Spleen (tissue), 13 donors: ENCODE results near the gene TMEM236. TPM values are rescaled to one million over a fixed set of nuclear protein-coding genes. Genes with fewer than 3 reads are reported as not detected.

Source experiments
- DNase-seq: peaks from one replicate; pipeline ENCODE4 v3.0.0-alpha.2; 2020
- H3K27ac ChIP-seq, 8 donors: fragments of 200-600 bp; sonication (generic) in 7 of 8; 1 replicate in 4 of 8; 2 replicates in 4 of 8; pipeline versions ENCODE4 v1.5.0 to v1.8.0; 2016 to 2021; ENCODE audit warnings: inconsistent platforms in 4 of 8, mild to moderate bottlenecking in 4 of 8, moderate library complexity in 1 of 8
- H3K27me3 ChIP-seq, 7 donors: fragments of 200-600 bp; sonication (generic) in 6 of 7; replicated peaks in 1 of 7; 1 replicate in 4 of 7; 2 replicates in 3 of 7; pipeline versions ENCODE4 v1.5.0 to v1.8.0; 2016 to 2021; ENCODE audit warnings: inconsistent platforms in 3 of 7, mild to moderate bottlenecking in 1 of 7
- H3K36me3 ChIP-seq, 6 donors: fragments of 200-600 bp; sonication (generic) in 5 of 6; 1 replicate in 4 of 6; 2 replicates in 2 of 6; pipeline versions ENCODE4 v1.5.0 to v1.8.0; 2016 to 2021; ENCODE audit warnings: inconsistent platforms in 2 of 6
- H3K4me1 ChIP-seq, 6 donors: fragments of 200-600 bp; sonication (generic) in 5 of 6; 1 replicate in 3 of 6; 2 replicates in 3 of 6; pipeline versions ENCODE4 v1.5.0 to v1.8.0; 2016 to 2021; ENCODE audit warnings: inconsistent platforms in 3 of 6
- H3K4me3 ChIP-seq, 8 donors: fragments of 200-600 bp; sonication (generic) in 7 of 8; 1 replicate in 4 of 8; 2 replicates in 4 of 8; pipeline versions ENCODE4 v1.5.0 to v1.8.0; 2016 to 2021; ENCODE audit warnings: inconsistent platforms in 4 of 8, mild to moderate bottlenecking in 4 of 8, moderate library complexity in 2 of 8
- H3K9me3 ChIP-seq, 8 donors: fragments of 200-600 bp; sonication (generic) in 7 of 8; 1 replicate in 4 of 8; 2 replicates in 4 of 8; pipeline versions ENCODE4 v1.5.0 to v1.8.0; 2016 to 2021; ENCODE audit warnings: inconsistent platforms in 4 of 8
- CTCF ChIP-seq, 11 experiments: fragments of 200-600 bp in 7 of 11; fragments of 450-650 bp in 4 of 11; sonication (generic) in 4 of 11; IDR thresholded peaks in 8 of 11; conservative IDR thresholded peaks in 3 of 11; 1 replicate in 7 of 11; 2 replicates in 4 of 11; pipeline versions ENCODE4 v1.4.0 to v1.8.0; 2016 to 2021; ENCODE audit warnings: antibody characterized with exemption in 11 of 11, inconsistent platforms in 4 of 11, mild to moderate bottlenecking in 1 of 11
- POLR2A ChIP-seq, 3 donors: fragments of 450-650 bp; IDR thresholded peaks; one replicate each; pipeline ENCODE4 v1.5.1; 2017; ENCODE audit warnings: antibody characterized with exemption in 3 of 3, mild to moderate bottlenecking in 1 of 3
- POLR2AphosphoS5 ChIP-seq, 3 donors: sonication (generic); formaldehyde crosslinking; IDR thresholded peaks; one replicate each; pipeline ENCODE4 v1.5.1; 2017; ENCODE audit warnings: antibody characterized with exemption in 3 of 3
- WGBS, 5 donors: extraction: QIAGEN DNeasy Blood & Tissue Kit in 3 of 5; methylation state at CpG; one replicate each; pipeline versions ENCODE4 v1.1.5 to v1.1.7; 2013 to 2018; 5-methylcytosine and 5-hydroxymethylcytosine counted together
- intact Hi-C: fragments of 100-400 bp; cut with DNase I; formaldehyde crosslinking; loops from one replicate; pipeline ENCODE4 v1.15.0; 2023; ENCODE audit warnings: low total_unique reads
- long read RNA-seq, 2 donors: transcript quantifications; one replicate each; lab custom pipeline, GENCODE V29; 2026
- polyA plus RNA-seq, 3 donors: library from polyadenylated mRNA; stranded (reverse); fragments of 200-250 nt; gene quantifications; one replicate each; pipeline ENCODE4 v1.2.1, GENCODE V29; 2013
- total RNA-seq, 7 donors: library from RNA; depleted of rRNA in 3 of 7; stranded (reverse); fragments of >200 nt in 3 of 7; fragmentation: NEBNext Ultra II Directional in 4 of 7; extraction: Animal tissue kit (Norgen Biotek cat#: 25700) in 4 of 7; gene quantifications; one replicate each; pipeline versions ENCODE4 v1.1.0 to v1.2.1, GENCODE V29; 2016 to 2021
- donor health status: healthy with polysubstance abuse.
- donor health status: DM: no; HTN: no; CAD: no; lungs with moderate emphysema.
- donor health status: DM: no; HTN: no; CAD: no.
- donor health status: Bipolar disorder and iron deficiency.
- donor health status: healthy.
- donor health status: DM: no; HTN: no; CAD: no.
- donor health status: DM: yes; HTN: yes; CAD: no.

The TMEM236 gene
- total RNA-seq (1 to 10 TPM in 3 of 7 donors, under 1 TPM in 4; 0.27 to 1.9 (median 0.89) TPM), polyA plus RNA-seq (under 1 TPM; 0.09 to 0.22 (median 0.22) TPM)
- long read RNA-seq, donor 1, full-length matches to known transcripts, result 1 of 1 reads
- long read RNA-seq, donor 1, partial matches to known transcripts, result 0 of 1 reads
- long read RNA-seq, donor 1, other reads (novel, unspliced or antisense), result 0 of 1 reads
- long read RNA-seq, donor 2, result 0 reads

GRCh38 chr10:17751781-17752445 is at the start of gene TMEM236:
TMEM236 (plus strand) TSS chr10:17752201; CDS start chr10:17752296, 95 bp downstream.
- Histone ChIP-seq H3K27me3 (no peaks in the 10 kb centered on the region), H3K4me1 (peaks cover 0 to 6% (median 3%) of the 10 kb centered on the region in 6 donors), H3K36me3 (no peaks in the 10 kb centered on the region), H3K27ac (no peak within 1 kb of the TSS), H3K9me3 (no peaks in the 10 kb centered on the region), H3K4me3 (no peak within 1 kb of the TSS)
- TF ChIP-seq CTCF (IDR thresholded peaks at IDR 0.05 in 8 of 11, conservative IDR thresholded peaks at IDR 0.05 in 3 of 11) (no peak), POLR2AphosphoS5 (IDR thresholded peaks at IDR 0.05) (no peak), POLR2A (IDR thresholded peaks at IDR 0.05) (no peak)
- intact Hi-C loops, result no loop called here
- no peak for DNase-seq
- WGBS, 5 donors, result 78 to 86% (median 85%) methylated on average over 9 of the region's 9 CpGs

GRCh38 chr10:17703706-17704105 is 48.3 kb upstream of the TMEM236 start:
- TF ChIP-seq POLR2A (IDR thresholded peaks at IDR 0.05), result no peak
- TF ChIP-seq POLR2AphosphoS5 (IDR thresholded peaks at IDR 0.05), result no peak
- TF ChIP-seq CTCF (IDR thresholded peaks at IDR 0.05 in 8 of 11, conservative IDR thresholded peaks at IDR 0.05 in 3 of 11), result no peak
- no peak for DNase-seq
- H3K27me3 ChIP-seq, result no peaks in the 10 kb centered on the region
- intact Hi-C loops, result no loop called here
- no peak overlapping the region for H3K4me3 ChIP-seq
- H3K9me3 ChIP-seq, result no peaks in the 10 kb centered on the region
- H3K36me3 ChIP-seq, result peaks cover 0 to 91% (median 43%) of the 10 kb centered on the region in 6 donors
- 94 to 98% (median 97%) methylated on average over 3 of the region's 3 CpGs for WGBS, 5 donors
- H3K27ac ChIP-seq, result no peak overlapping the region
- no peaks in the 10 kb centered on the region for H3K4me1 ChIP-seq

GRCh38 chr10:17708821-17709220 is 43.2 kb upstream of the TMEM236 start:
- Histone ChIP-seq H3K27ac (no peak overlapping the region), H3K36me3 (peaks cover 3 to 100% (median 79%) of the 10 kb centered on the region in 6 donors), H3K27me3 (no peaks in the 10 kb centered on the region), H3K4me3 (no peak overlapping the region), H3K9me3 (no peaks in the 10 kb centered on the region), H3K4me1 (no peaks in the 10 kb centered on the region)
- WGBS, 5 donors, result 94 to 99% (median 98%) methylated on average over 10 of the region's 10 CpGs
- intact Hi-C loops, result no loop called here
- TF ChIP-seq POLR2AphosphoS5 (IDR thresholded peaks at IDR 0.05), result no peak
- TF ChIP-seq POLR2A (IDR thresholded peaks at IDR 0.05), result no peak
- no peak for TF ChIP-seq CTCF (IDR thresholded peaks at IDR 0.05 in 8 of 11, conservative IDR thresholded peaks at IDR 0.05 in 3 of 11)
- DNase-seq, result no peak

GRCh38 chr10:17709492-17709891 is 42.5 kb upstream of the TMEM236 start:
- H3K36me3 ChIP-seq, result peaks cover 3 to 100% (median 78%) of the 10 kb centered on the region in 6 donors
- intact Hi-C loops, result no loop called here
- no peak overlapping the region for H3K4me3 ChIP-seq
- WGBS, 5 donors, result 88 to 95% (median 91%) methylated on average over 5 of the region's 5 CpGs
- no peaks in the 10 kb centered on the region for H3K27me3 ChIP-seq
- H3K4me1 ChIP-seq, result no peaks in the 10 kb centered on the region
- DNase-seq, result no peak
- no peak overlapping the region for H3K27ac ChIP-seq
- TF ChIP-seq CTCF (IDR thresholded peaks at IDR 0.05 in 8 of 11, conservative IDR thresholded peaks at IDR 0.05 in 3 of 11) (no peak), POLR2AphosphoS5 (IDR thresholded peaks at IDR 0.05) (no peak), POLR2A (IDR thresholded peaks at IDR 0.05) (no peak)
- H3K9me3 ChIP-seq, result no peaks in the 10 kb centered on the region
